GM23338 (cell line): ENCODE measurements around the gene SUN5. TPM values are rescaled to one million over a fixed set of nuclear protein-coding genes. Genes with fewer than 3 reads are reported as not detected.
A peak's percentile ranks its signal among the peaks of the same experiment; 100 is the strongest.

ENCODE experiments used
- ATAC-seq: fragments of 200-7000 bp; cut with Tn5 transposase; 3 replicates; pipeline ENCODE4 v1.9.1; 2020
- DNase-seq: peaks from one replicate; pipeline ENCODE4 v3.0.0-alpha.2; 2015; ENCODE audit warnings: low spot score
- H2AFZ ChIP-seq: fragments of 200-600 bp; sonication (generic); 2 replicates; pipeline ENCODE4 v1.8.0; 2016; ENCODE audit warnings: antibody characterized with exemption, mild to moderate bottlenecking, moderate library complexity
- H3F3A ChIP-seq: fragments of 200-600 bp; sonication (generic); replicated peaks from 2 replicates; pipeline ENCODE4 v1.8.0; 2017; ENCODE audit warnings: antibody characterized with exemption, mixed run types, low read depth
- H3K27ac ChIP-seq: fragments of 200-600 bp; sonication (generic); 2 replicates; pipeline ENCODE4 v1.6.1; 2016; ENCODE audit warnings: low read depth
- H3K27me3 ChIP-seq: fragments of 200-600 bp; sonication (generic); 2 replicates; pipeline ENCODE4 v1.8.0; 2016; ENCODE audit warnings: mild to moderate bottlenecking, mixed run types, moderate library complexity; ENCODE audit not compliant: insufficient read depth
- H3K36me3 ChIP-seq: fragments of 200-600 bp; sonication (generic); 2 replicates; pipeline ENCODE4 v1.8.0; 2016; ENCODE audit warnings: mild to moderate bottlenecking; ENCODE audit not compliant: insufficient read depth
- H3K4me1 ChIP-seq: fragments of 200-600 bp; sonication (generic); 2 replicates; pipeline ENCODE4 v1.8.0; 2016; ENCODE audit warnings: mild to moderate bottlenecking, moderate library complexity; ENCODE audit not compliant: insufficient read depth
- H3K4me2 ChIP-seq: fragments of 200-600 bp; sonication (generic); 2 replicates; pipeline ENCODE4 v1.7.1; 2017; ENCODE audit warnings: mixed run types
- H3K4me3 ChIP-seq: fragments of 200-600 bp; sonication (generic); 2 replicates; pipeline ENCODE4 v1.6.1; 2016; ENCODE audit warnings: mixed run types
- H3K79me2 ChIP-seq: fragments of 200-600 bp; sonication (generic); replicated peaks from 2 replicates; pipeline ENCODE4 v1.8.0; 2017; ENCODE audit warnings: mild to moderate bottlenecking; ENCODE audit not compliant: insufficient read depth
- H3K9me2 ChIP-seq: fragments of 200-600 bp; sonication (generic); 2 replicates; pipeline ENCODE4 v1.8.0; 2017; ENCODE audit not compliant: insufficient read depth
- H4K20me1 ChIP-seq: fragments of 200-600 bp; sonication (generic); replicated peaks from 2 replicates; pipeline ENCODE4 v1.8.0; 2017; ENCODE audit warnings: mild to moderate bottlenecking; ENCODE audit not compliant: insufficient read depth
- H3K27ac Mint-ChIP-seq: 2 replicates; pipeline ENCODE4 v1.8.0; 2020; ENCODE audit warnings: inconsistent platforms, mild to moderate bottlenecking, moderate library complexity, mixed read lengths
- H3K27me3 Mint-ChIP-seq: 3 replicates; pipeline ENCODE4 v1.8.0; 2022; ENCODE audit warnings: low read depth, mild to moderate bottlenecking, moderate library complexity, mixed read lengths, inconsistent platforms; ENCODE audit not compliant: insufficient read depth, poor library complexity
- H3K36me3 Mint-ChIP-seq: 3 replicates; pipeline ENCODE4 v1.8.0; 2021; ENCODE audit warnings: low read depth, mild to moderate bottlenecking, inconsistent platforms, moderate library complexity, mixed read lengths
- H3K4me1 Mint-ChIP-seq: 3 replicates; pipeline ENCODE4 v1.8.0; 2020; ENCODE audit warnings: mild to moderate bottlenecking, inconsistent platforms, mixed read lengths
- H3K4me3 Mint-ChIP-seq: 3 replicates; pipeline ENCODE4 v1.8.0; 2021; ENCODE audit warnings: moderate library complexity, mild to moderate bottlenecking, inconsistent platforms, mixed read lengths
- H3K9me3 Mint-ChIP-seq: 3 replicates; pipeline ENCODE4 v1.8.0; 2020; ENCODE audit warnings: moderate library complexity, mild to moderate bottlenecking, inconsistent platforms, mixed read lengths
- CREB1 ChIP-seq: fragments of 250-450 bp; sonication (Bioruptor Pico); IDR thresholded peaks from 2 replicates; pipeline ENCODE4 v1.5.0; 2020; ENCODE audit warnings: low read depth, mild to moderate bottlenecking, moderate library complexity
- POLR2AphosphoS5 ChIP-seq: IDR thresholded peaks from 2 replicates; pipeline ENCODE4 v1.6.1; 2016; ENCODE audit warnings: antibody characterized with exemption, low read depth
- ZNF331 ChIP-seq: fragments of 250-450 bp; sonication (Bioruptor Pico); IDR thresholded peaks from 2 replicates; pipeline ENCODE4 v1.5.0; 2020; ENCODE audit warnings: low read depth, mild to moderate bottlenecking, moderate library complexity
- polyA plus RNA-seq: library from polyadenylated mRNA; unstranded; fragments of >200 nt; fragmentation: Nextera tagmentation; extraction: Ambion mirVana; gene quantifications from 2 replicates; pipeline ENCODE4 v1.2.1, GENCODE V29; 2016
- total RNA-seq: library from RNA; depleted of rRNA; stranded (reverse); fragments of >200 nt; shearing (Covaris generic); gene quantifications from 2 replicates; pipeline ENCODE4 v1.2.3, GENCODE V29; 2014
- TF ChIP-seq, protein P1 (sequence below): fragments of 250-450 bp; sonication (Bioruptor Pico); IDR thresholded peaks from 2 replicates; pipeline ENCODE4 v1.5.0; 2020; ENCODE audit warnings: mild to moderate bottlenecking, moderate library complexity
- TF ChIP-seq, protein P2 (sequence below): IDR thresholded peaks from 2 replicates; pipeline ENCODE4 v1.6.1; 2016; ENCODE audit warnings: antibody characterized with exemption
- TF ChIP-seq, protein P3 (sequence below), 2 experiments: fragments of 200-600 bp in 1 of 2; sonication (generic) in 1 of 2; conservative IDR thresholded peaks; 2 replicates each; pipeline versions ENCODE4 v1.5.1 to v1.6.1; 2016 to 2017; ENCODE audit warnings: antibody characterized with exemption in 2 of 2, low read depth in 2 of 2, mild to moderate bottlenecking in 2 of 2, moderate library complexity in 1 of 2

The SUN5 gene
- total and polyA plus RNA-seq, 2 experiments from 2014 or later: not detected

DNA sequence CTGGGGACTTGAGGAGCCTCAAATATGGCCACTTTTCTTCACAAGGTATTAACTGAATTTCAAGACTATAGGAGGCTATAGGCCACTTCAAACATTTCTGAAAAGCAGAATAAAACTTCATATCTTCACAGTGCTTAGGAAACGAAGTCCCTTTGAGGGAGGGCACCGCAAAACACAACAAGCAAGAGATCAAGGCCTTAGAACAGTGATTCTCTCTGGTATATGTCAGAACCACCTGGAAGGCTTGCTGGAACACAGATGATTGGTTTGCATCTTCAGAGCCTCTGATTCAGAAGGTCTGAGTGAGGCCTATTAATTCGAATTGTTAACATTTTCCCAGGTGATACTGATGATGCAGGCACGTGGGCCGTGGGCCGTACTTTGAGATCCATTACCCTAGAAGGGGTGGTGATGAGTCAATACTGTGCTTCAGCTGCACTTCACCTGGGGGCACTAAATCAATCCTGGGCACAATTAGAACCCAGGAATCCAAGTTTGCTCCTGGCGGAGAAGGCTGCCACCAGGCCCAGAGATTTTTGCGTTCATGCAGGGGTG lies 10.7 kb downstream of the SUN5 start (continued):
- TF ChIP-seq, protein P1, sequence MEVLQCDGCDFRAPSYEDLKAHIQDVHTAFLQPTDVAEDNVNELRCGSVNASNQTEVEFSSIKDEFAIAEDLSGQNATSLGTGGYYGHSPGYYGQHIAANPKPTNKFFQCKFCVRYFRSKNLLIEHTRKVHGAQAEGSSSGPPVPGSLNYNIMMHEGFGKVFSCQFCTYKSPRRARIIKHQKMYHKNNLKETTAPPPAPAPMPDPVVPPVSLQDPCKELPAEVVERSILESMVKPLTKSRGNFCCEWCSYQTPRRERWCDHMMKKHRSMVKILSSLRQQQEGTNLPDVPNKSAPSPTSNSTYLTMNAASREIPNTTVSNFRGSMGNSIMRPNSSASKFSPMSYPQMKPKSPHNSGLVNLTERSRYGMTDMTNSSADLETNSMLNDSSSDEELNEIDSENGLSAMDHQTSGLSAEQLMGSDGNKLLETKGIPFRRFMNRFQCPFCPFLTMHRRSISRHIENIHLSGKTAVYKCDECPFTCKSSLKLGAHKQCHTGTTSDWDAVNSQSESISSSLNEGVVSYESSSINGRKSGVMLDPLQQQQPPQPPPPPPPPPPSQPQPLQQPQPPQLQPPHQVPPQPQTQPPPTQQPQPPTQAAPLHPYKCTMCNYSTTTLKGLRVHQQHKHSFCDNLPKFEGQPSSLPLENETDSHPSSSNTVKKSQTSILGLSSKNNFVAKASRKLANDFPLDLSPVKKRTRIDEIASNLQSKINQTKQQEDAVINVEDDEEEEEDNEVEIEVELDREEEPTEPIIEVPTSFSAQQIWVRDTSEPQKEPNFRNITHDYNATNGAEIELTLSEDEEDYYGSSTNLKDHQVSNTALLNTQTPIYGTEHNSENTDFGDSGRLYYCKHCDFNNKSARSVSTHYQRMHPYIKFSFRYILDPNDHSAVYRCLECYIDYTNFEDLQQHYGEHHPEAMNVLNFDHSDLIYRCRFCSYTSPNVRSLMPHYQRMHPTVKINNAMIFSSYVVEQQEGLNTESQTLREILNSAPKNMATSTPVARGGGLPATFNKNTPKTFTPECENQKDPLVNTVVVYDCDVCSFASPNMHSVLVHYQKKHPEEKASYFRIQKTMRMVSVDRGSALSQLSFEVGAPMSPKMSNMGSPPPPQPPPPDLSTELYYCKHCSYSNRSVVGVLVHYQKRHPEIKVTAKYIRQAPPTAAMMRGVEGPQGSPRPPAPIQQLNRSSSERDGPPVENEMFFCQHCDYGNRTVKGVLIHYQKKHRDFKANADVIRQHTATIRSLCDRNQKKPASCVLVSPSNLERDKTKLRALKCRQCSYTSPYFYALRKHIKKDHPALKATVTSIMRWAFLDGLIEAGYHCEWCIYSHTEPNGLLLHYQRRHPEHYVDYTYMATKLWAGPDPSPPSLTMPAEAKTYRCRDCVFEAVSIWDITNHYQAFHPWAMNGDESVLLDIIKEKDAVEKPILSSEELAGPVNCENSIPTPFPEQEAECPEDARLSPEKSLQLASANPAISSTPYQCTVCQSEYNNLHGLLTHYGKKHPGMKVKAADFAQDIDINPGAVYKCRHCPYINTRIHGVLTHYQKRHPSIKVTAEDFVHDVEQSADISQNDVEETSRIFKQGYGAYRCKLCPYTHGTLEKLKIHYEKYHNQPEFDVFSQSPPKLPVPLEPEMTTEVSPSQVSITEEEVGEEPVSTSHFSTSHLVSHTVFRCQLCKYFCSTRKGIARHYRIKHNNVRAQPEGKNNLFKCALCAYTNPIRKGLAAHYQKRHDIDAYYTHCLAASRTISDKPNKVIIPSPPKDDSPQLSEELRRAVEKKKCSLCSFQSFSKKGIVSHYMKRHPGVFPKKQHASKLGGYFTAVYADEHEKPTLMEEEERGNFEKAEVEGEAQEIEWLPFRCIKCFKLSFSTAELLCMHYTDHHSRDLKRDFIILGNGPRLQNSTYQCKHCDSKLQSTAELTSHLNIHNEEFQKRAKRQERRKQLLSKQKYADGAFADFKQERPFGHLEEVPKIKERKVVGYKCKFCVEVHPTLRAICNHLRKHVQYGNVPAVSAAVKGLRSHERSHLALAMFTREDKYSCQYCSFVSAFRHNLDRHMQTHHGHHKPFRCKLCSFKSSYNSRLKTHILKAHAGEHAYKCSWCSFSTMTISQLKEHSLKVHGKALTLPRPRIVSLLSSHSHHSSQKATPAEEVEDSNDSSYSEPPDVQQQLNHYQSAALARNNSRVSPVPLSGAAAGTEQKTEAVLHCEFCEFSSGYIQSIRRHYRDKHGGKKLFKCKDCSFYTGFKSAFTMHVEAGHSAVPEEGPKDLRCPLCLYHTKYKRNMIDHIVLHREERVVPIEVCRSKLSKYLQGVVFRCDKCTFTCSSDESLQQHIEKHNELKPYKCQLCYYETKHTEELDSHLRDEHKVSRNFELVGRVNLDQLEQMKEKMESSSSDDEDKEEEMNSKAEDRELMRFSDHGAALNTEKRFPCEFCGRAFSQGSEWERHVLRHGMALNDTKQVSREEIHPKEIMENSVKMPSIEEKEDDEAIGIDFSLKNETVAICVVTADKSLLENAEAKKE (CRISPR knock-in tag): no peak
- TF ChIP-seq, protein P2, sequence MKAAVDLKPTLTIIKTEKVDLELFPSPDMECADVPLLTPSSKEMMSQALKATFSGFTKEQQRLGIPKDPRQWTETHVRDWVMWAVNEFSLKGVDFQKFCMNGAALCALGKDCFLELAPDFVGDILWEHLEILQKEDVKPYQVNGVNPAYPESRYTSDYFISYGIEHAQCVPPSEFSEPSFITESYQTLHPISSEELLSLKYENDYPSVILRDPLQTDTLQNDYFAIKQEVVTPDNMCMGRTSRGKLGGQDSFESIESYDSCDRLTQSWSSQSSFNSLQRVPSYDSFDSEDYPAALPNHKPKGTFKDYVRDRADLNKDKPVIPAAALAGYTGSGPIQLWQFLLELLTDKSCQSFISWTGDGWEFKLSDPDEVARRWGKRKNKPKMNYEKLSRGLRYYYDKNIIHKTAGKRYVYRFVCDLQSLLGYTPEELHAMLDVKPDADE: no peak
- no peak for TF ChIP-seq POLR2AphosphoS5
- no peak for TF ChIP-seq CREB1 (CRISPR knock-in tag)

DNA sequence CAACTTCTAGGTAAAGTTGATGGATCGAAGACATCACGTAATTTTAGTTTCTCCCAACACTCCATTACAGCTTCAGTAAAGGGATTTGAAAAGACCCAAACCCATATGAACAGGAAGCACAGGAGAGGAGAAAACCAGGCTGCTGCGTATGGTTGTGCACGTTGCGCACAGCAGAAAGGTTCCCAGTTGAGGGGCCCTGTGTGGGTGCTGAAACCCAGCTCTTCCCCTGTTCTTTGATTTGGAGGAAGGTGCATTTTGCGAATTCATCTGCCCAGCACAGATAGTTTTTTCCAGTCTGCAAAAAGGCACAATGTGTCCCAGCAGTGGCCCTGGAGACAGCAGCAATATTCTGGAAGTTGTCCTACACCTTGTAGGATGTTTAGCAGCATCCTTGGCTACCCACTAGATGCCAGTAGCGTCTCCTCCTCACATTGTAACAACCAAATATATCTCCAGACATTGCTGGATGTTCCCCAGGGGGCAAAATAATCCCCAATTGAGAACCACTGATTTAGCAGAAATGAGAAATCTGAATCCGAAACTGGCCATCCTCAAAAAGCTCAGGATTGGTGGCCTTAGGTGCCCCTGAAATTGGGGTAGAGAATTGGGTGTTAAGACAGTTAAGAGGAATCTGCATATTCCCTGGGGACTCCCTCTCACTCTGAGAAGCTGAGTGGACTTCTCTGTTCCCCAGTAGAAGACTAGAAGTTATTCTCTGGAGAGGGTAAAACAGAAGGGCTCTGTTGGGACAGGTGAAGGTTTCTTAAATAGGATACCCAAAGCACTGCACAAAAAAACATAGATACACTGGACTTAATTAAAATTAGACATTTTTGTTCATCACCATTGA lies 12.2 kb downstream of the SUN5 start:
- H3K4me2 ChIP-seq: no peak overlapping the region
- no peaks in the 10 kb centered on the region; the same call in 1 of the 2 replicates for H3K9me2 ChIP-seq
- H3K27me3 ChIP-seq: no peaks in the 10 kb centered on the region
- H3K79me2 ChIP-seq: no peaks in the 10 kb centered on the region
- Mint-ChIP-seq H3K4me1 (no peaks in the 10 kb centered on the region), H3K4me3 (no peak overlapping the region), H3K27me3 (peaks cover 5% of the 10 kb centered on the region), H3K36me3 (no peaks in the 10 kb centered on the region), H3K27ac (no peak overlapping the region), H3K9me3 (no peaks in the 10 kb centered on the region; the same call in 2 of the 3 replicates)
- DNase-seq (no peak), ATAC-seq (no peak)
- H3K4me1 ChIP-seq: no peaks in the 10 kb centered on the region
- no peaks in the 10 kb centered on the region for H3K36me3 ChIP-seq
- no peak overlapping the region for H3K4me3 ChIP-seq
- no peaks in the 10 kb centered on the region for H3F3A ChIP-seq
- TF ChIP-seq, protein P3, sequence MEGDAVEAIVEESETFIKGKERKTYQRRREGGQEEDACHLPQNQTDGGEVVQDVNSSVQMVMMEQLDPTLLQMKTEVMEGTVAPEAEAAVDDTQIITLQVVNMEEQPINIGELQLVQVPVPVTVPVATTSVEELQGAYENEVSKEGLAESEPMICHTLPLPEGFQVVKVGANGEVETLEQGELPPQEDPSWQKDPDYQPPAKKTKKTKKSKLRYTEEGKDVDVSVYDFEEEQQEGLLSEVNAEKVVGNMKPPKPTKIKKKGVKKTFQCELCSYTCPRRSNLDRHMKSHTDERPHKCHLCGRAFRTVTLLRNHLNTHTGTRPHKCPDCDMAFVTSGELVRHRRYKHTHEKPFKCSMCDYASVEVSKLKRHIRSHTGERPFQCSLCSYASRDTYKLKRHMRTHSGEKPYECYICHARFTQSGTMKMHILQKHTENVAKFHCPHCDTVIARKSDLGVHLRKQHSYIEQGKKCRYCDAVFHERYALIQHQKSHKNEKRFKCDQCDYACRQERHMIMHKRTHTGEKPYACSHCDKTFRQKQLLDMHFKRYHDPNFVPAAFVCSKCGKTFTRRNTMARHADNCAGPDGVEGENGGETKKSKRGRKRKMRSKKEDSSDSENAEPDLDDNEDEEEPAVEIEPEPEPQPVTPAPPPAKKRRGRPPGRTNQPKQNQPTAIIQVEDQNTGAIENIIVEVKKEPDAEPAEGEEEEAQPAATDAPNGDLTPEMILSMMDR (conservative IDR thresholded peaks at IDR 0.05; ENCODE audit: low read depth in 2 of 2): peak in 1 of 2 experiments; percentile 12; a peak in 1 of 4 replicates
- TF ChIP-seq ZNF331 (CRISPR knock-in tag): no peak
- H2AFZ ChIP-seq: no peak overlapping the region; the same call in 1 of the 2 replicates
- no peak overlapping the region for H3K27ac ChIP-seq
- H4K20me1 ChIP-seq: 0 out of 2 replicates have a peak, but pooled peaks cover 2% of the 10 kb centered on the region
